OCI-LY3 (cell line): ENCODE measurements around the gene MTUS2.

Experiments used
- EZH2phosphoT487 ChIP-seq: fragments of 200-600 bp; shearing (Covaris generic); IDR thresholded peaks from 2 replicates; pipeline ENCODE4 v1.6.1; 2018; ENCODE audit warnings: antibody characterized with exemption, mixed run types, low read depth
- TF ChIP-seq, protein P1 (sequence below): fragments of 200-600, 300-600 bp; sonication (generic); IDR thresholded peaks from 2 replicates; pipeline ENCODE4 v1.5.1; 2014; ENCODE audit warnings: antibody characterized with exemption, low read length, low read depth

DNA sequence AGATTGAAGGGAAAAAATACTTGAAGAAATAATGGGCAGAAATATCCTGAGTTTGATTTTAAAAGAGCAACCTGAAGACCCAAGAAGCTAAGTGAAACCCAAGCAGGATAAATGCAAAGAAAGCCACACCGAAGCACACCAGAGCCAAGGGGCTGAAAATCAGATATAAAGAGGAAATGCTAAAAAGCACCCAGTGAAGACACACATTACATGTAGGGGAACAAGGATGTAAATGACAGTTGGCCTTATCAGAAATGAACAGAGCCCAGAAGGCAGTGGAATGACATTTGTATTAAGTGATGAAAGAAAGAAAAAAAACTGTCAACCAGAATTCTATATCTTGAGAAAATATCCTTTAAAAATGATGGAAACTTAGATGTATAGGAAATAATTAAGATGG, 636.3 kb downstream of the MTUS2 start:
- TF ChIP-seq, protein P1, sequence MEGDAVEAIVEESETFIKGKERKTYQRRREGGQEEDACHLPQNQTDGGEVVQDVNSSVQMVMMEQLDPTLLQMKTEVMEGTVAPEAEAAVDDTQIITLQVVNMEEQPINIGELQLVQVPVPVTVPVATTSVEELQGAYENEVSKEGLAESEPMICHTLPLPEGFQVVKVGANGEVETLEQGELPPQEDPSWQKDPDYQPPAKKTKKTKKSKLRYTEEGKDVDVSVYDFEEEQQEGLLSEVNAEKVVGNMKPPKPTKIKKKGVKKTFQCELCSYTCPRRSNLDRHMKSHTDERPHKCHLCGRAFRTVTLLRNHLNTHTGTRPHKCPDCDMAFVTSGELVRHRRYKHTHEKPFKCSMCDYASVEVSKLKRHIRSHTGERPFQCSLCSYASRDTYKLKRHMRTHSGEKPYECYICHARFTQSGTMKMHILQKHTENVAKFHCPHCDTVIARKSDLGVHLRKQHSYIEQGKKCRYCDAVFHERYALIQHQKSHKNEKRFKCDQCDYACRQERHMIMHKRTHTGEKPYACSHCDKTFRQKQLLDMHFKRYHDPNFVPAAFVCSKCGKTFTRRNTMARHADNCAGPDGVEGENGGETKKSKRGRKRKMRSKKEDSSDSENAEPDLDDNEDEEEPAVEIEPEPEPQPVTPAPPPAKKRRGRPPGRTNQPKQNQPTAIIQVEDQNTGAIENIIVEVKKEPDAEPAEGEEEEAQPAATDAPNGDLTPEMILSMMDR, result no peak
- no peak for TF ChIP-seq EZH2phosphoT487
